Epithelial cell of esophagus (primary cell): ENCODE results near the gene SEC63.
"Not testable (repeated sequence)": the region's sequence is repeated elsewhere in the genome, so short reads cannot be mapped to it uniquely, and the experiment has no call there.

Source experiments
- DNase-seq: peaks from one replicate; pipeline ENCODE4 v3.0.0; 2010; ENCODE audit warnings: low read depth
- H3K4me3 ChIP-seq: 2 replicates; pipeline ENCODE4 v1.5.1; 2011; ENCODE audit warnings: mild to moderate bottlenecking, low read length, control low read depth
- TF ChIP-seq, protein P1 (sequence below): IDR thresholded peaks from 2 replicates; pipeline ENCODE4 v1.5.1; 2011; ENCODE audit warnings: low read depth, mild to moderate bottlenecking, low read length, control low read depth, inconsistent platforms; ENCODE audit not compliant: insufficient read depth; ENCODE audit errors: missing control alignments

The SEC63 gene

DNA sequence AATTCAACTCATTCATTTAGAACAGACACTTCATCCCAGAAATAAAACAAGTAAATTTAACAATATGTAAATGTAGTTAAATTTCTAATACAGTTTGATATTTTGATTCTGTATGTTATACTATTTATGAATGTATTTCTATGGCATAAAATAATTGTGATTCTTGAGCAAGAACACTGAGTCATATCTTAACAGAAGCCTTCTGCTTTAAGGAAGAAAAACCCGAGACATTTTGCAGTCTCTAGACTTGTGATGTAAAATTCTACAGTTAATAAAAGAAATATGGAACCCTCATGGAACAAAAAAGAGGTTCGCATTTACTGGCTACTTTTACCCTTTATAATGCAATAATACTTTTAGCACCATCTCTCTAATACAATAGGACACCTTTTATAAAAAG is 86.0 kb downstream of the SEC63 start:
- H3K4me3 ChIP-seq: no peak overlapping the region
- DNase-seq: no peak
- TF ChIP-seq, protein P1, sequence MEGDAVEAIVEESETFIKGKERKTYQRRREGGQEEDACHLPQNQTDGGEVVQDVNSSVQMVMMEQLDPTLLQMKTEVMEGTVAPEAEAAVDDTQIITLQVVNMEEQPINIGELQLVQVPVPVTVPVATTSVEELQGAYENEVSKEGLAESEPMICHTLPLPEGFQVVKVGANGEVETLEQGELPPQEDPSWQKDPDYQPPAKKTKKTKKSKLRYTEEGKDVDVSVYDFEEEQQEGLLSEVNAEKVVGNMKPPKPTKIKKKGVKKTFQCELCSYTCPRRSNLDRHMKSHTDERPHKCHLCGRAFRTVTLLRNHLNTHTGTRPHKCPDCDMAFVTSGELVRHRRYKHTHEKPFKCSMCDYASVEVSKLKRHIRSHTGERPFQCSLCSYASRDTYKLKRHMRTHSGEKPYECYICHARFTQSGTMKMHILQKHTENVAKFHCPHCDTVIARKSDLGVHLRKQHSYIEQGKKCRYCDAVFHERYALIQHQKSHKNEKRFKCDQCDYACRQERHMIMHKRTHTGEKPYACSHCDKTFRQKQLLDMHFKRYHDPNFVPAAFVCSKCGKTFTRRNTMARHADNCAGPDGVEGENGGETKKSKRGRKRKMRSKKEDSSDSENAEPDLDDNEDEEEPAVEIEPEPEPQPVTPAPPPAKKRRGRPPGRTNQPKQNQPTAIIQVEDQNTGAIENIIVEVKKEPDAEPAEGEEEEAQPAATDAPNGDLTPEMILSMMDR: no peak

DNA sequence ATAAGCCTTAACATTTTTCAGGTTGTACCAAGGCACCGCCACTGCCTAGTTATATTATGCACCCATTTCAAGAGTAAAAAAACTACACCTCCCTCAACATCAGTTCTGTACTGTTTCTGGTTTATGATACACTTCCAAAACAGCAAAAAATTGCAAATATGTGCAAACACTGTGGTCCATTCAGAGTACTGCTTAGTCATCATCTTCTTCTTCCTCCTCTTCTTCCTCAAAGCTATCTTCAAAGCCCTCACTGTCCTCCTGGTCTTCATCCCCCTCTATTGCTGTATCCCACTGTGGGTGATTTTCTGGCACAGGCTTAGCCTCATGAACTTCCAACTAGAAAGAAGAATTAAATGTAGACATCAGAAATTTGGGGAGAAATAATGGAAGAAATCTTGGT is 86.5 kb downstream of the SEC63 start:
- not testable (repeated sequence) for H3K4me3 ChIP-seq, DNase-seq

DNA sequence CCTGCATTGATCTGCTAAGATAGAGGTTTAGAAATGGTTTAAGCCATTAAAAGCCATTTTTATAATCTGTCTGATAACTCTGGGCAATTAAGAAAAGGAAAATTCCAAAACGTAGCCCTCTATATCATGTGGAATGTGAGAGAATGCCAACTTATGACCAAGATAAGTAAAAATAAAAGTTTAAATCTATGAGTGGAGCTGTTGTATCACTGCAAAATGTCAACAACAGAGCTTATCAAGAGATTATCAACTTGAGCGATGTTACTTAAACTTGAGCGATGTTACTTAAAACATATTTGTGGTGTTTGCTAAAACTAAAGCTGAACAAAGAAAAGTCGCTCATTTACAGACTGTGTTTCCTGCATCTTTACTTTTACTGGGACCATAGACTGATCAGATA is 87.0 kb downstream of the SEC63 start:
- DNase-seq: no peak
- TF ChIP-seq, protein P1: no peak
- no peak overlapping the region for H3K4me3 ChIP-seq

DNA sequence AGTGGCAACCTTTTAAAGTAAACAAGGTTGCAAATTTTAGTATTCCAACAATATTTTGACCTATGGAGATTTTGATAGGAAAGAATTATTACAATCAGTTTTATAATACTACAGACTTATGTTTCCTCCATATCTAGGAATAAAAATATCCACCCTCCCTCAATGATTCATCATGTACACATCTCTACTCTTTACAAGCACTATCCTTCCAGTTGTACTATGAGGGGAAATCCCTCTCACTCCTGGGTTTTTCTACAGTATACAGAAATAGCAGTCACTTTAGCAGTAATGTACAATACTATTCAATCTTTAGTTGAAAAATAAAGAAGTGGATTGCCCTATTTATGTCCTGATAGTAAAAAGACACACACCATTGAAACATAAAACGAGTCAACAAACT is 87.6 kb downstream of the SEC63 start:
- peak; percentile 49 for DNase-seq
- TF ChIP-seq, protein P1: no peak
- no peak overlapping the region for H3K4me3 ChIP-seq

DNA sequence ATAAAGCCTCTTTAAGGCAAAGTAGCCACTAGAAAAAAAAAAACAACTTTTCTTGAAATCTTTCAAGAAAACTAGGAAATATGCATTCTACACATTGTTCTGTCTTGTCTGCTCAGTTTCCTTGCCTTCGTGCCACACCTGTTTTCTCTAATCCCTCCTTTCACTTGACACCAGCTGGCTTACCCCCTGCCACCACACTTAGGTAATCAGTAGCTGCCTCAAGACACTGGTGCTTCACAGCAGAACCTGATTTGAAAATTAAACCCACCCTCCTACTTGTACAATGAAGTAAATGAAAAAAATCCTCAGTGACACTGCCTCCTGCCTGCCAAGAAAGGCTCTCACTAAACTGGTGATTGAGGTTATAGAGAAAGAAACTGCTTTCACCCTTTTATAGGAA is 88.1 kb downstream of the SEC63 start:
- no peak overlapping the region for H3K4me3 ChIP-seq
- TF ChIP-seq, protein P1: peak; percentile 8
- no peak for DNase-seq

DNA sequence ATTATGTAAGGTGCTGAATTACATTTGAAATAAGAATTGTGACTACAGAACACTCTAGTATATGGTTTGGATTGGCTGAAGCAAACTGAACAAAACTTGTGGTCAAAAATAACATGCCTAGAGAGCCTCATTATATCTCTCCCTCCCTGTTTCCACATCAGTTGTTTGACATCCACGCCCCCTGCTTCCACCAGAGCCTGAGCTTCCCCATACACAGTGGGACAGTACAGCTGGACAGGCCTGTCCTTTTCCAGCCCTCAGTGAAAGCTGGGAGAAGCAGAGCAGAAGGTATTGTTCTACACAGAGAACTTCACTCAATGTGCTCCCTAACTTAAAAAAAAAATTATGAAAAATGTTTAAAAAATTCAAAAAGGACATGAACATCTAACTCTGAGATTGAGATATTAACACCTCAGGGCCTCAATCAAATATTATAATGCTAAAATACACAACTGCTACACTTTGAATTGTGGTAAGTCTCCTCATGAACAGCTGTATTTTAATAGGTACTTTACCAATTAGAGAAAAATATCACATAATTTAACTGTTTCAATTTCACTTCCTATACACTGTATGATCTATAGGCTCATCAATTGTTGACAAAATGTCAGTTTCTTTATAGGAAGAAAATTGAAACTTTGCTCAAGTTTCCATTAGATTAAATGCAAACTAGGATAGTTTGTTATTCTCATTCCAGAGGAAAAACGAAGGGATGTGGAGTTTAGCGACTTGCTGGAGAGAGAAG is 89.0 kb downstream of the SEC63 start:
- TF ChIP-seq, protein P1: no peak
- no peak overlapping the region for H3K4me3 ChIP-seq

DNA sequence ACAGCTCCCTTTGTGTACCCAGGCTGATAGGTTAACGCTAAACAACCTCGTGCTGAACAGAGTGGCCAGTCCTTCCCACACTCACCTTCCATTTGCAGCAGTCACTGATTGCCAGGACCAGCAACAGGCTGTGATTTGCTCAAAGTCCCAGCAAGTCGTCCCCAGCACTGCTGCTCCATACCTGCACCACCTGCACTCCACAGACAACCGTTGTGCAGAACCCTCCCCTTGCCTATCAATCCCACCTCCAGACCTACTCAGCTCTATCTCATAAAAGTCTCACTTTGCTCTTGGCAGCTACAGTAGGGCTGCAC is 90.7 kb downstream of the SEC63 start:
- no peak for DNase-seq
- TF ChIP-seq, protein P1: no peak
- no peak overlapping the region for H3K4me3 ChIP-seq

More for the DNA sequence above, 89.0 kb downstream of the SEC63 start:
- DNase-seq: no peak
